A549 treated with GW870086 at 1 μM for 4 hours (cell line): ENCODE results near the gene SIX2. TPM values are rescaled to one million over a fixed set of nuclear protein-coding genes. Genes with fewer than 3 reads are reported as not detected.

Source experiments
- total RNA-seq: library from RNA; stranded (reverse); fragments of 200-300 nt; extraction: Qiagen RNA extraction; gene quantifications from 5 replicates; pipeline ENCODE4 v1.2.3, GENCODE V29; 2022; ENCODE audit warnings: low read depth

Gene SIX2
- total RNA-seq = 0.23 to 0.56 TPM (median 0.43 TPM) in 5 replicates

GRCh38 chr2:45009303-45009927 lies at the start of gene SIX2:
SIX2 (minus strand) TSS chr2:45009452; CDS start chr2:45009110, 342 bp downstream.

Other genes with a start within 250 kb of the SIX2 start
- gene SIX3, start 67.8 kb downstream of the SIX2 start, total RNA-seq = 0.39 to 0.73 TPM (median 0.71 TPM) in 5 replicates